Hematopoietic multipotent progenitor cell treated with erythropoietin and hydrocortisone succinate and interleukin-3 and kit ligand, for 17 days (in vitro differentiated cells): ENCODE results near the gene LTB4R.

Source experiments
- DNase-seq: peaks from one replicate; pipeline ENCODE4 v3.0.0-alpha.2; 2015; ENCODE audit warnings: low spot score

Gene LTB4R

DNA sequence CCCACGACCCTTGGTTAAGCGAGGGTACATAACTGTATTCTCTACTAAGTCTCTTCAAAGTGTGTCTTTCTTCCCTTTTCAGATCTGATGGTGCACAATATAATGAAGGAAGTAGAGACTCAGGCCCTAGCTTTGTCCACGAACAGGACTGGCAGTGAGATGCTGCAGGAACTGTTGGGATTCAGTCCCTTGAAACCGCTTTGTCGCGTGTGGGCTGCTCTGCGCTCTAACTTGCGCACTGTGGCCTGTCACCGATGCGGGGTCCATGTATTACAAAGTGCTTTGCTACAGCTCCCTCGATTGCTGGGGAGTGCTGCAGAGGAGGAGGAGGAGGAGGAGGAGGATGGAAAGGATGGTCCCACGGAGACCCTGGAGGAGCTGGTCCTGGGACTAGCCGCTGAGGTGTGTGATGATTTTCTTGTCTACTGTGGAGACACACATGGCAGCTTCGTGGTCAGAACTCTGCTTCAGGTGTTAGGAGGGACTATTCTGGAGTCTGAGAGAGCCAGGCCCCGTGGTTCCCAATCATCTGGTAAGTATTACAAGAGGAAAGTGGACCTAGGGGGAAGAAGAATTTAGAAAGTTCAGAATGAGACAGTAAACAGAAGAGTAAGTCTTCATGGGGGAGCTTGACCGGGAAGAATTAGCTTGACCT, 10.8 kb upstream of the LTB4R start:
- no peak for DNase-seq

DNA sequence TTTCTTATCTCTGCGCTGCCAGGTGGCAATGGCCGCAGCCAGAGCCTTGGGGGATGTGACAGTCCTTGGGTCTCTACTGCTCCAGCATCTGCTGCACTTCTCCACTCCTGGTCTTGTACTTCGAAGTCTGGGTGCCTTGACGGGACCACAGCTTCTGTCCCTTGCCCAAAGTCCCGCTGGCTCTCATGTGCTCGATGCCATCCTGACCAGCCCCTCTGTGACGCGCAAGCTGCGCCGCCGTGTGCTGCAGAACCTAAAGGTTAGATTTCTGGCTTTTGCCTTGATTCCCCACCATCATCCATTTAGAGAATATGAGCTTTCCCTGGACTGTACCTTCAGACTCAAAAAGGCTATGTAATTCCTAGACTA, 7.3 kb upstream of the LTB4R start:
- DNase-seq = no peak

DNA sequence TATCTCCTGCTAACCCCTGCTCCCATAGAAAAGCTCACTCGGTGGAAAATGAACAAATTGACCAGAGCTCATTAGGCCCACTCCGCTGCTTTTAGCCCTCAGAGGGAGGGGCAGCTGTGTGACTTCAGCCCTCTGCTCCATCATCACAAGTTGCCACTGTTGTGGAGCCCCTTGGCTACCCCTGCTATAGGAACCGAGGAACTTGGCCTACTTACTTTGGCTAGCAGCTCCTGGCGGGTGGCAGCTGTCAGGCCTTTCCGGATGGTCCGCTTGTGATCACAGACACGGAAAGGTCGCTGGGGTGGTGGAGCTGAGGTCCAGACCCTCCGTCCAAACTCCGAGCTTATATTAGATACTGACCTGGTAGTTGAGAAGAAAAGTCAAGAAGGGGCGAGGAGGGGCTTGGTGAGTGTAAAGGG, 4.1 kb upstream of the LTB4R start:
- no peak for DNase-seq

DNA sequence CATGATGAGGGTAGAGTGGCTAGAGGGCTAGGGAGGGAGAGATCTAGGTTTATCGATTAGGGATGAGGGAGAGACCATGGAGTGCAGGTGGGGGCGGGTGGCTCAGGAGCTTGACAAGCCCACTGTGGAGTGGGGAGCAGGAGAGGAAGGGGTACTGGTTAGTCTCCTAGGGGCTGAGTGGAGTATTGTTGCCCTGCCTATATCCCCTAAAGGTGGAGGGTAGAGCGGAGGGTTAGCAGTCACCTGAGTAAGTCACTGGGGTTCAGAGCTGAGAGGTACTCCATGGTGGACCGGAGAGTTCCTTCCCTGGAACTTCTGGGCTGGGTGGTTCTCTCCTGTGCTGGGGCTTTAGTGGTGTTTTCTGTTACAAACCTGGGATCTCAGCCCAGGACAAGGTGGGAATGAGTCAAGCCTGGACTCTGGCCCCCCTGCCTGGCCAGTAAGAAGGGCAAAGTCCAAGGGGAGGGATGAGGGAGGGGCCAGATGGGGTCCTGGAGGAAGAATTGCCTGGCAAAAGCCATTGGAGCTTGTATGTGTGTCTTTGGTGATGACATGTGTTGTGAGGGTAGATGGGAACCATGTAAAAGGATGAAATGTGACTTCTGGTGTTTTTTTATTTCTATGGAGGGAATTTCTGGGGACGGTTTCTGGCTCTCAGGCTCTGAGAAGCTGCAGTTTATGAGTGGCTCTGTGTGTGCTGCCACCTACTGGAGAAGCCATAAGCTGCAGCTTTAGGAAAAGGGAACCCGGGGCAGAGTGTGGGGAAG, 3.5 kb upstream of the LTB4R start, which contains the start of gene CIDEB:
Gene CIDEB, minus strand, starts transcription at position 403 of the 767 bp plus-strand sequence. Its CDS starts 119 bp downstream, at position 284.
- DNase-seq = peak; percentile 82

GRCh38 chr14:24308342-24309124, 2.8 kb upstream of the LTB4R start:
- DNase-seq = no peak

- DNase-seq = no peak
Observed at GRCh38 chr14:24309538-24310264, 1.6 kb upstream of the LTB4R start, which contains the start of gene LTB4R2. Gene LTB4R2 (plus strand): TSS chr14:24310140. CDS start chr14:24310665, 525 bp downstream.

DNA sequence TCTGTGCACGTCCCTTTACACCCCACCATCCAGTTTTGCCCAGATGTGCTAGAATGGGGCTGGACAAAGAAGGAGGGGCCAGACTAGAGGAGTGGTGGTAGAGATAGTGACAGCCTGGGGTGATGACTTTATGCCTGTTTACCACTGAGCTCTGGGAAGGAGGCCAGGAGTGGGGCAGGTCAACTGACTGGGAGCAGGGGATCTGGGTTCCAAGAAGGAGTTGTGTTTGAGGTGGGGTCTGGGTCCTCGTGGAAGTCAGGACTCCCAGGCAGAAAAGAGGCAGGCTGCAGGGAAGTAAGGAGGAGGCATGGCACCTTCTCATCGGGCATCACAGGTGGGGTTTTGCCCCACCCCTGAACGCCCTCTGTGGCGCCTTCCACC, 1.0 kb upstream of the LTB4R start:
- DNase-seq = peak; percentile 79

DNA sequence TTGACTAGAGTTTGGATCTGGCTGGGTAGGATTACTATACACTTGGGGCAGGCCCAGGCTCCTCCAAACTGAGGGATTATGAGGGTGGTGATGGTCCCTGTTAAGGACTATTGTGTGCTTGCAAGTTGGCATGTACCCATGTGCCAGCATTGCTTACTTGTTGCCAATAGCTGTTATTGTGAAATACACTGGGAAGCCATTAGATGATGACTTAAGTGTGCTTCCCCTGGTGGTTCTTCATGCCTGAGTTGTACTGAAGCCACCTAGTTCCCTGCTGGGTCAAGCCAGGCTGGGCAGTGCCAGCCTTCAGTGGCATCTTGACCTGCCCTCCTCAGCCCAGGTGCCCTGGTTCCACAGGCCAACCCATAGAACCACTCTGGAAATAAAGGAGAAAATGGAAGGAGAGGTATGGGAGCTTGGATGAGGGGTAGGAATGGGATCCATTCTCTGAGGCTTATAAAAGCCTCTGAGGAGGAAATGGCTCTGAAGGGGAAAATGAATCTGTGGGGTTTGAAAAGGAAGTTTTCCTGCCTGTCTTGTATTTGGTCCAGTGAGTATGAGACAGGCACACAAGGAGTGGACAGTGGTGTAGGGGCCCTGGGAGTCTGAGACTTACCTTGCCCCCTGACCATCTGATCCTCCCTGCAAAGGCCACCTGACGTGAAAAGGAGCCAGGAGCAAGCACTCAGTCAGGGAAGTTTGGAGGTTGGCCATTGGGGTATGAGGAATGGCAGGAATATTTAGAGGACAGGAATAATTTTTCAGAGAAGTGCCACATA, 724 bp downstream of the LTB4R start:
- no peak for DNase-seq

DNA sequence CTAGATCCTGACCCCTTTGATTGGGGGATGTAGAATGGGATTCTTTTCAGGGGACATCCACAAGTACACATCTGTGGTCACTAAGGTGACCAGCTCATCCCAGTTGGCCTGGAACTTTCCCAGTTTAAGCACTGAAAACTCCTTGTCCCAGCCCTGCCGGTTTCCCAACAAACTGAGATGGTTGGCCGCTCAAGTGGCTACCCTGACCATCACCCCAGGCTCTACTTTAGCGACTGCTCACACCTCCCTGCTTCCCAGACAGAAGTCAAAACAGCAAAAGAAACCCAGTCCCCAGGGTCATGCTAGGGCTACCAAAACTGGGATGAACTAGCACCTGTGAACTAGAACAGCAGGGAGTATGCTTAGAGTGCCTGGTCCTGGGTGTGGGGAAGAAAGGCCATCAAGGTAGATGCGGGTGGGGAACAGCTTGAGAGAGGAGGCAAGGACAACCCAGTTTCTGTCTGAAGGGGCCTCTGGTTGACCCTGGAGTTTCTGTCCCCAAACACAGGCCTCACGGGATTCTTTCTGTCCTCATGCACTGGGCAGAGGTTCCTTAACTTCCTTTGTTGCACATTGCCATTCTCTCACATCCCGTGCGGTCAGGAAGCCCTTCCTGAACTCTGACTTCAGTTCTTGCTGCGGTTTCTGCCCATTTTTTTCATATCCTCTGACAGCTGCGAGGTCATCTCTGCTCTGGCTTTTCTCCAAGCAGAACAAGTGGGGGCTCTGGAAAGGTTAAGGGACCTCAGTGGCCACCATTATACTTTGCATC, 1.6 kb downstream of the LTB4R start:
- DNase-seq = no peak

DNA sequence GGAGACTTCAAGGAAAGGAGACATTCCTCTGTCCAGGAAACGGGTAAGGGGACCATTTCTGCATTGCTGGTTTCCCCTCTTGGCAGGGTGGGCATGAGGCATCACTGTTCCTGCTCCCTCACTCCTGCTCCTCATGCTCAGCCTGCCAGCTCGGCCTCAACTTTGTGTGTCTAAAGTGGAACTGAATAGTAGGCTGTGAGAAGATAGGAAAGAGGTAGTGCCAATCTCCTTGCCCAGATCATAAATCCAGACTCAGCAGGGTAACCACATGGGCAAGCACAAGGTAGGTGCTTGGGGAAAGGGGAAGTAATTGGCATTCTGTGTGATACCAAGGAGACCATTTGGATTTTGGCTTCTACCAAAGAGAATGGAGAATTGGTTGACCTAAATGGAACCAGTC, 2.6 kb downstream of the LTB4R start:
- DNase-seq = no peak

DNA sequence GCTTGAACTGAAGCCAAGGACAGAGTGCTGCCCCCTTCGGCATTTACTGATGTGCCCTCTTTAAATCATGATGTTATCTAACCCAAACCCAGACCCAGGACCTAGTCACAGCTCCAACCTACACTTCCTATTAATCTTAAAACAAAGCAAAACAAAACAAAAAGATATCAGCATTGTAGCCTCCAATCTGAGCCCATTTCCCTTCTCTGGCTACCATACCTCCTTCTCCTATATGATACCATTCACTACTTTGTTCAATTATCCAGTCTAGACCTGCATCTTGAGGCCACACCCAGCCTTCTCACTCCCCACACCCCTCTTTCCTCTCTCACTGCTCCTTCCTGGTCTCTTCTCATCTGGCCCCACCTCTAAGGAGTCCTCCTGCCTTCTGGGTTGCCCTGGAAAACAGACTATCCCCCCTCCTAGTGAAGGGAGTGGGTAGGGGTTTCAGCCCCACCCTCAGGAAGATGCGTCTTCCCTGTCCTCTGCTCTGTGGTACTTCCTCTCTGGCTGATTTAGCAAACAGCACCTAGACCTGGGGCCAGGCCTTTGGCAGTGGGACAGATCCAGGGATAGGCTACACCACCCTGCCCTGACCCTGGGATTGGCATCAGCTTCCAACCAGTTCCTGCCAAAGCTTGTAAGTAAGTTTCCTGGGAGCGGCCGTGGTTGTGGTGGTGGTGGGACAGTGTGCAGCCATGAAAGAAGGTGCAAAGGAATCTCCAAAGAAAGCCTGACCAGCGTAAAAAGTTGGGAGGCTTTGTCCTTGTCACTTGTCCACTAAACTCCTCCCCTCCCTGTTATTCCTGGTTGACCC, 3.3 kb downstream of the LTB4R start:
- DNase-seq = no peak

DNA sequence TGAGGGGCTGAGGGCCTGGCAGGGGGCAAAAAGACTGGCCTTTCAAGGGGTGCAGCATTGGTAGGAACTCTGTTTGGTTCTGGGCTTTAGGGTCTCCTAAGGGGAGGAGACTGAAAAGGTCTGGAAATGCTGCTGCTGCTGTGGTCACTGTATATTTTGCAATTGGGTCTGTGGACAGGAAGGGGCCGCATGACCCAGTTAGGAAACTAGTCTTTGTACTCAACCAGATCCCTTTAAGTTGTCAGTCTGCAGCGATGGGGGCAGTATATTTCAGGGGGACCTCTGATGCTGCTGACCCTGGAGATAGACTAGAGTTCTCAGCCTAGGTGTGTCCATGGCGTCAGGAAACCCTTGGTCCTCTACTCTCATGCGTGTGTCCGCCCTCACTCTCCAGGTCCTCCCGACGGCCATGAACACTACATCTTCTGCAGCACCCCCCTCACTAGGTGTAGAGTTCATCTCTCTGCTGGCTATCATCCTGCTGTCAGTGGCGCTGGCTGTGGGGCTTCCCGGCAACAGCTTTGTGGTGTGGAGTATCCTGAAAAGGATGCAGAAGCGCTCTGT, 4.0 kb downstream of the LTB4R start:
- DNase-seq = no peak

DNA sequence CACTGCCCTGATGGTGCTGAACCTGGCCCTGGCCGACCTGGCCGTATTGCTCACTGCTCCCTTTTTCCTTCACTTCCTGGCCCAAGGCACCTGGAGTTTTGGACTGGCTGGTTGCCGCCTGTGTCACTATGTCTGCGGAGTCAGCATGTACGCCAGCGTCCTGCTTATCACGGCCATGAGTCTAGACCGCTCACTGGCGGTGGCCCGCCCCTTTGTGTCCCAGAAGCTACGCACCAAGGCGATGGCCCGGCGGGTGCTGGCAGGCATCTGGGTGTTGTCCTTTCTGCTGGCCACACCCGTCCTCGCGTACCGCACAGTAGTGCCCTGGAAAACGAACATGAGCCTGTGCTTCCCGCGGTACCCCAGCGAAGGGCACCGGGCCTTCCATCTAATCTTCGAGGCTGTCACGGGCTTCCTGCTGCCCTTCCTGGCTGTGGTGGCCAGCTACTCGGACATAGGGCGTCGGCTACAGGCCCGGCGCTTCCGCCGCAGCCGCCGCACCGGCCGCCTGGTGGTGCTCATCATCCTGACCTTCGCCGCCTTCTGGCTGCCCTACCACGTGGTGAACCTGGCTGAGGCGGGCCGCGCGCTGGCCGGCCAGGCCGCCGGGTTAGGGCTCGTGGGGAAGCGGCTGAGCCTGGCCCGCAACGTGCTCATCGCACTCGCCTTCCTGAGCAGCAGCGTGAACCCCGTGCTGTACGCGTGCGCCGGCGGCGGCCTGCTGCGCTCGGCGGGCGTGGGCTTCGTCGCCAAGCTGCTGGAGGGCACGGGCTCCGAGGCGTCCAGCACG, 4.7 kb downstream of the LTB4R start:
- DNase-seq = no peak

GRCh38 chr14:24316597-24316950, 5.3 kb downstream of the LTB4R start:
- DNase-seq = no peak

GRCh38 chr14:24317141-24317928, 6.0 kb downstream of the LTB4R start:
- DNase-seq = no peak

DNA sequence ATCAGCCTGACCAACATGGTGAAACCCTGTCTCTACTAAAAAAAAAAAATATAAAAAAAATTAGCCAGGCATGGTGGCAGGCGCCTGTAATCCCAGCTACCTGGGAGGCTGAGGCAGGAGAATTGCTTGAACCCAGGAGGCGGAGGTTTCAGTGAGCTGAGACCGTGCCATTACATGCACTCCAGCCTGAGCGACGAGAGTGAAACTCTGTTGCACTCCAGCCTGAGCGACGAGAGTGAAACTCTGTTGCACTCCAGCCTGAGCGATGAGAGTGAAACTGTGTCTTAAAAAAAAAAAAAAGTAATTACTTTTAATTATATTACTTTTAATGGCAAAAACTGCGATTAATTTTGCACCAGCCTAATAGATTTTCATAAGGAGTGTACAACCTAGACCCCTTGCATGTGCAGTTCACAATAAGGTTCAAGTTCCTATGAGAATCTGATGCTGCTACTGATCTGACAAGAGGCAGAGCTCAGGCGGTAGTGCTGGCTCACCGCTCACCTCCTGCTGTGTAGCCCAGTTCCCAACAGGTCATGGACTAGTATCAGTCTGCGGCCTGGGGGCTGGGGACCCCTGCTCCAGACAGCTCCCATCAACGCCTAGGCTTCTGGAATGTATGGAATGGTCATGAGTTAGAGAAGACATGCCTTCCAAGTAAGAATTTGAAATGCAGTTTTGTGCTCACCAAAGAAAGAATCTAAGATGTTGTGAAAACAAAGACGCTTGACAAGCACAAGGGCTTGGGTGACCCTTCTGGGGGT, 10.1 kb downstream of the LTB4R start:
- DNase-seq = no peak

- no peak for DNase-seq
Observed at GRCh38 chr14:24322672-24323071, 11.4 kb downstream of the LTB4R start.
